HG03439 (cell line): ENCODE results near the gene TIMM23.

Experiments
- ATAC-seq: cut with Tn5 transposase; IDR thresholded peaks from one replicate; pipeline ENCODE4 v1.9.1; 2021; ENCODE audit warnings: mild to moderate bottlenecking, moderate library complexity; ENCODE audit not compliant: unreplicated experiment

TIMM23 gene

DNA sequence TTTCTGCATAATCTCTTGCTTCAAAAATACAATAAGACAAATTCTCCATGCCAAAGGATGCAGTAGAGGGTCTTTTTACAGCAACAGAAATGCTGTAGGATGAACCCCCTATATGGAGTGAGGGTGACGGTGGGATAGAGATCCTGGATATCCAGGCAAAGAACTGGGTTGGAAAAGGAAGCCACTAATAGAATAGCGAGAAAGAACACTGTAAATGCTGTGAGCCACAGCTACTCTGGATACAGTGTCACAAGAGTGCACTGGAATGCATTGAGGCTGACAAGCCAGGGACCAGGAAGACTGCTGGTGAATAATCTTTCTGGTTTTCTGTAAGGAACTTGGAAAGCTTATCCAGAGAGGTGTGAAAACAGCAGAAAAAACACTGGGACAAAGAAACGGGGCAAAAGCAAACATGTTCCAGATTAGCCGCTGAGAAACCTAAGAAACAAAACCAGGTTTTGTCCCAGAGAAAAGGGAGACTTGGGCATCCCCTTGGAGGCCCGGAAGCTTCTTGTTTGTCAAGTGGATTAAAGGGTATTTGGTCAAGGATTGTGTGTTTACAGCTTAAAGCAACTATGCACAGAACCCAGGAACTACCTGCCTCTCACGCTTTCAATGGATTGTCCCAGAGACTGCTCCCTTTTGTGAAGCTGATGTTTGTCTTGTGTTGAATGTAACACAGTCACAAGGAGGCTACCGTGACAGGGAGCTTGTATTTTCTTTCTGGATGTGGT lies 79.9 kb downstream of the TIMM23 start:
- ATAC-seq = no peak

DNA sequence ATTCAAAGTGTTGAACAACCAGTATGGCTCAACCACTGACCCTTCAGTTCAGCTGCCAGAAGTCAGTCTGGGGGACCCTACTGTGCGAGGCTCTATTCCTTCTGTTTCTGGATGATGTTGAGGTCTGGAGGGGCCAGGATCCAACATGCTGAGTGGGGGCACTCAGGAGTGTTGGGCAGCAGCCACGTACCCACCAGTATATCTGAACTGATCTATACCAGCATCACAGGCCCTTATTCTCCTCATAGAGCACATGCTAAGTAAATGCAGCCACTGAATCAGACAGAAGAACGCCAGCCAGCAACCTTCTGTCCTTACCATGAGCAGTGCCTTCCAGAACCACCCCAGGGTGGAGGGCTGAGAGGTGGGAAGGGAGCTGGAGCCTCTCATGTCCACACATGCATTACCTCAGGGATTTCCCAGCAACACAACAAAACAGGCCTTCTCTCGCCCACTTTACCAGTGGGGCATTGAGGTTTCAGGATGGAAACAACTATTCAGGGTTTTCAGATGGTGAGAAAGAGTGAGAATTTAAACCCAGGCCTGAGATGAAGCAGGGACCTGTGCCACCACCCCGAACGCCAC lies 80.6 kb downstream of the TIMM23 start:
- no peak for ATAC-seq
